DMS153 (cell line): ENCODE results near the gene NFATC2.

ENCODE experiments used
- DNase-seq: peaks from one replicate; lab custom pipeline; 2025; lab: John Stamatoyannopoulos, UW

The NFATC2 gene

GRCh38 chr20:51542571-51543421, at the start of gene NFATC2:
Gene NFATC2, minus strand, starts transcription at chr20:51542719. Its CDS starts 220 bp downstream, at chr20:51542499.
- DNase-seq = no peak

GRCh38 chr20:51591871-51592270, 49.4 kb upstream of the NFATC2 start:
- no peak for DNase-seq

- DNase-seq = no peak
Observed at GRCh38 chr20:51588762-51589161, 46.2 kb upstream of the NFATC2 start.

- DNase-seq = no peak
Observed at GRCh38 chr20:51587145-51587544, 44.6 kb upstream of the NFATC2 start.

- DNase-seq = no peak
Observed at GRCh38 chr20:51586005-51586440, 43.5 kb upstream of the NFATC2 start.

- DNase-seq = no peak
Observed at GRCh38 chr20:51585148-51585547, 42.6 kb upstream of the NFATC2 start.

GRCh38 chr20:51584737-51585136, 42.2 kb upstream of the NFATC2 start:
- no peak for DNase-seq

- no peak for DNase-seq
Observed at GRCh38 chr20:51584116-51584515, 41.6 kb upstream of the NFATC2 start.

- peak; percentile 75 for DNase-seq
Observed at GRCh38 chr20:51583499-51583898, 41.0 kb upstream of the NFATC2 start.

GRCh38 chr20:51583073-51583472, 40.6 kb upstream of the NFATC2 start:
- no peak for DNase-seq

GRCh38 chr20:51581571-51581970, 39.1 kb upstream of the NFATC2 start:
- no peak for DNase-seq

- no peak for DNase-seq
Observed at GRCh38 chr20:51579137-51579536, 36.6 kb upstream of the NFATC2 start.

GRCh38 chr20:51578145-51578459, 35.6 kb upstream of the NFATC2 start:
- DNase-seq = no peak

- no peak for DNase-seq
Observed at GRCh38 chr20:51577432-51578144, 35.1 kb upstream of the NFATC2 start.

- DNase-seq = no peak
Observed at GRCh38 chr20:51575486-51575885, 33.0 kb upstream of the NFATC2 start.

- no peak for DNase-seq
Observed at GRCh38 chr20:51574248-51575033, 31.9 kb upstream of the NFATC2 start.

GRCh38 chr20:51573576-51574243, 31.2 kb upstream of the NFATC2 start:
- DNase-seq = no peak

GRCh38 chr20:51571460-51571794, 28.9 kb upstream of the NFATC2 start:
- no peak for DNase-seq

- no peak for DNase-seq
Observed at GRCh38 chr20:51570739-51571459, 28.4 kb upstream of the NFATC2 start.

GRCh38 chr20:51569815-51570738, 27.6 kb upstream of the NFATC2 start:
- DNase-seq = no peak
